Stomach smooth muscle (tissue), 2 donors: ENCODE measurements around the gene DCHS2.
A peak's percentile ranks its signal among the peaks of the same experiment; 100 is the strongest.

ENCODE experiments used
- H3K27ac ChIP-seq: one replicate; pipeline ENCODE4 v1.7.0; 2013; ENCODE audit warnings: mild to moderate bottlenecking, low read length, inconsistent platforms
- H3K27me3 ChIP-seq, 2 donors: one replicate each; pipeline ENCODE4 v1.7.0; 2013; ENCODE audit warnings: low read length in 2 of 2; ENCODE audit not compliant: insufficient read depth in 2 of 2, control insufficient read depth in 1 of 2
- H3K36me3 ChIP-seq, 2 donors: one replicate each; pipeline ENCODE4 v1.7.0; 2013; ENCODE audit warnings: low read length in 2 of 2; ENCODE audit not compliant: control insufficient read depth in 2 of 2, insufficient read depth in 2 of 2
- H3K4me1 ChIP-seq: one replicate; pipeline ENCODE4 v1.7.0; 2013; ENCODE audit warnings: low read length; ENCODE audit not compliant: control insufficient read depth, insufficient read depth
- H3K4me3 ChIP-seq, 2 donors: one replicate each; pipeline ENCODE4 v1.7.0; 2013; ENCODE audit warnings: low read length in 2 of 2
- H3K9ac ChIP-seq, 2 donors: one replicate each; pipeline ENCODE4 v1.7.0; 2013; ENCODE audit warnings: low read length in 2 of 2, mild to moderate bottlenecking in 1 of 2
- H3K9me3 ChIP-seq, 2 donors: one replicate each; pipeline ENCODE4 v1.7.0; 2013; ENCODE audit warnings: low read length in 2 of 2; ENCODE audit not compliant: control insufficient read depth in 2 of 2
- donor health status: healthy.
- donor health status: Pancreatic carcinoma.

DCHS2 gene

DNA sequence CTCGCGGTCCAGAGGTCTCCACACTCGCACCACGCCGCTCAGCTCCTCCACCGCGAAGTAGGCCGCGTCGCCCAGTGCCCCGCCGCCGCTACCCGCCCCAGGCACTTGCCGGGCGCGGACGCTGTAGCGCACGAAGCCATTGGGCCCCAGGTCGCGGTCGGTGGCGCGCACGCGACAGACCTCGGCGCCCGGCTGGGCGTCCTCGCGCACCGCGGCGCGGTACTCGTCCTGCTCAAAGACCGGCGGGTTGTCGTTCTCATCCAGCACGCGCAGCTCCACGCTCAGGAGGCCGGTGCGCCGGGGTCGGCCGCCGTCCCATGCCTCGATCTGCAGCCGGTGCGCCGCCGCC is 1.4 kb downstream of the DCHS2 start:
- H3K36me3 ChIP-seq: no peaks in the 10 kb centered on the region
- H3K4me3 ChIP-seq: peak overlapping the region; percentile 73 to 74
- H3K27me3 ChIP-seq: peaks cover 8% of the 10 kb centered on the region in 2 donors
- no peak overlapping the region for H3K9ac ChIP-seq
- peaks cover 20% of the 10 kb centered on the region for H3K4me1 ChIP-seq
- no peaks in the 10 kb centered on the region for H3K9me3 ChIP-seq
- no peak overlapping the region for H3K27ac ChIP-seq

DNA sequence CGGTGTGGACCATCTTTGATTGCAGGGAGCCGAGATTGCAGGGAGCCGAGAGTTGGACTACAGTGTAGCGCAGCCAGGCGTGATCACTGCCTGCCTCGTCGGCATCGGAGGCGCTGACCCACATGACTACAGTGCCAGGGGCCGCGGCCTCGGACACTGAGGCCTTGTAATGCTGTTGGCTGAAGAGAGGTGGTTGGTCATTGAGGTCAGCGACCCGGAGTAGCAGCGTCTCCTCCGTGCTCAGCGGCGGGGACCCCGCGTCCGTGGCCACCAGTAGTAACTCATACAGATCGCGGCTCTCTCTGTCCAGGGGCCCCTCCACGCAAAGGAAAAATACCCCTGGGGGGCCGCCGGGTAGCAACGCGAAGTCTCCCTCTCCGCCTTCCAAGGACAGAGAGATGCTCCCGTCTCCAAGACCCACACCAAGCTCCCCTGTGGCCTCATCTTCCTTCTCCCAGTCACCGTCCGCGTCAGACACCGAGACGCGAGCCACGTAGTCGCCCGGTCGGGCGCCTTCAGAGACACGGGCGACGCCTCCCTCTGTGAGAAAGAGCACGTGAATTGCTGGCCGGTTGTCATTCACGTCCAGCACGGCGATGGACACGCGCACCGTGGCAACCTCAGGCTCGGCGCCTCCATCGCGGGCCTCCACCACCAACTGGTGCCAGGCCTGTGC is 1.9 kb downstream of the DCHS2 start:
- Histone ChIP-seq H3K4me3 (peak overlapping the region; percentile 73 to 74), H3K27me3 (peaks cover 8% of the 10 kb centered on the region in 2 donors)

DNA sequence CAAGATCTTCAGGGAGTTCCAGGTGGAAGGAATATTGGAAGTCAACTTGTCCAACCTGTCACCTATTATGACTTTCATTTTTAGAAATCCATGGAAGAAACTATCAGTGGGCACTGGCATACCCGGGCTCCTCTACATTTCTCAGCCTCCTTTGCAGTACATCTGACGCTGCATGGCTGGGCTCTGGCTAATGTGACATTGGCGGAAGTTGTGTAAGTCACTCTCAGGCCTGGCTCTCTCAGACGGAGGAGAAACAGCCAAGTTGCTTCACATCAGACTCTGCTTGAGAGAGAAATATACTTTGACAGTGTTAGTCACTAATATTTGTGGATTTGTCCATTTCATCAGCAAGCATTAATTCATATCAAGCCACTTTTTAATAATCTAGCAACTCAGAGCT is 4.5 kb downstream of the DCHS2 start:
- Histone ChIP-seq H3K9me3 (no peaks in the 10 kb centered on the region), H3K36me3 (no peaks in the 10 kb centered on the region), H3K4me3 (no peak overlapping the region), H3K27ac (no peak overlapping the region), H3K27me3 (peaks cover 4 to 8% of the 10 kb centered on the region in 2 donors), H3K4me1 (peaks cover 17% of the 10 kb centered on the region), H3K9ac (no peak overlapping the region)

More for the DNA sequence above, 1.9 kb downstream of the DCHS2 start:
- peaks cover 20% of the 10 kb centered on the region for H3K4me1 ChIP-seq
- no peaks in the 10 kb centered on the region for H3K36me3 ChIP-seq
- no peak overlapping the region for H3K9ac ChIP-seq
- no peaks in the 10 kb centered on the region for H3K9me3 ChIP-seq
- no peak overlapping the region for H3K27ac ChIP-seq

- Histone ChIP-seq H3K9me3 (no peaks in the 10 kb centered on the region), H3K4me3 (no peak overlapping the region), H3K4me1 (peaks cover 3% of the 10 kb centered on the region), H3K9ac (no peak overlapping the region), H3K36me3 (no peaks in the 10 kb centered on the region), H3K27ac (no peak overlapping the region), H3K27me3 (peaks cover 2 to 4% of the 10 kb centered on the region in 2 donors)
Measured at GRCh38 chr4:154485127-154485773, 6.3 kb downstream of the DCHS2 start.

- H3K4me3 ChIP-seq: no peak overlapping the region
- no peak overlapping the region for H3K9ac ChIP-seq
- H3K36me3 ChIP-seq: no peaks in the 10 kb centered on the region
- no peak overlapping the region for H3K27ac ChIP-seq
- no peaks in the 10 kb centered on the region for H3K4me1 ChIP-seq
- no peaks in the 10 kb centered on the region for H3K27me3 ChIP-seq
- no peaks in the 10 kb centered on the region for H3K9me3 ChIP-seq
Measured at GRCh38 chr4:154478547-154478946, 13.1 kb downstream of the DCHS2 start.

DNA sequence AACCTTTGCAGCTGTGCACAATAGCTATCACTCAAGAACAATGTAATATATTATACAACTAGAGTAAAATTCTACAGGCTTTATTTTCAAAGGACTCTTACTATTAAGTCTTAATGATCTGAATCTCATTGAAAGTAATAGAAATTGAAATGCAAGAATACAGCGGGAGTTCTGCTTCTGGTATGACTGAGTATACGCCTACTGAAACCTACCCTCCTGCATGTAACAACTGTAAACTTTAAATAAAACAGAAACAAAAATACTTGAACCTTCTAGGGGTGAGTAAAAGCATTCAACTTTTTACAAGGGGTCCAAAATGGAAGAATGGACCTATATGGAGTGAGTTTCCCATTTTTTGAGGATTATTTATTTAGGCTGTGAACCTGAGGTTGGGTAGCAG is 13.5 kb downstream of the DCHS2 start:
- Histone ChIP-seq H3K9me3 (no peaks in the 10 kb centered on the region), H3K27ac (no peak overlapping the region), H3K27me3 (no peaks in the 10 kb centered on the region), H3K9ac (no peak overlapping the region), H3K36me3 (no peaks in the 10 kb centered on the region), H3K4me3 (no peak overlapping the region), H3K4me1 (no peaks in the 10 kb centered on the region)

DNA sequence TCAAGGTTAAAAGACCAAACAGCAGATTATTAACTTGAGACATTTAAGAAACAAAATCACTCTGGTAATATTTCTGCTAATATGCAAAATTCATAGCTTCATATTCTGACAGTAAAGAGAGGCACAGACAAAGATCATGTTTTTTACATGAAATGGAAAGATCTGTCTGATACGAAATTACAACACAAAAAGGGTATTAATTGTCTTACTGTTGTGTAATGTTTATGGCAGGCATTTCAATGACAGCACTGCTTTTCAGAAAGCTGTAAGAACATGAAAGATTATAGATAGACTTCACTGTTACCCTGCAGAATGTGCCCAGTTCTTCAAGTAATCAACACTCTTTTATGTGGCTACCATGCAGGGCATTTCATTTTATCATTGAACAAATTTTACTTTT is 15.4 kb downstream of the DCHS2 start:
- Histone ChIP-seq H3K4me1 (no peaks in the 10 kb centered on the region), H3K36me3 (no peaks in the 10 kb centered on the region), H3K4me3 (no peak overlapping the region), H3K9ac (no peak overlapping the region), H3K27ac (no peak overlapping the region), H3K27me3 (no peaks in the 10 kb centered on the region), H3K9me3 (no peaks in the 10 kb centered on the region)

- Histone ChIP-seq H3K27ac (no peak overlapping the region), H3K9me3 (no peaks in the 10 kb centered on the region), H3K4me1 (no peaks in the 10 kb centered on the region), H3K9ac (no peak overlapping the region), H3K27me3 (no peaks in the 10 kb centered on the region), H3K36me3 (no peaks in the 10 kb centered on the region), H3K4me3 (no peak overlapping the region)
Measured at GRCh38 chr4:154475820-154476219, 15.8 kb downstream of the DCHS2 start.

DNA sequence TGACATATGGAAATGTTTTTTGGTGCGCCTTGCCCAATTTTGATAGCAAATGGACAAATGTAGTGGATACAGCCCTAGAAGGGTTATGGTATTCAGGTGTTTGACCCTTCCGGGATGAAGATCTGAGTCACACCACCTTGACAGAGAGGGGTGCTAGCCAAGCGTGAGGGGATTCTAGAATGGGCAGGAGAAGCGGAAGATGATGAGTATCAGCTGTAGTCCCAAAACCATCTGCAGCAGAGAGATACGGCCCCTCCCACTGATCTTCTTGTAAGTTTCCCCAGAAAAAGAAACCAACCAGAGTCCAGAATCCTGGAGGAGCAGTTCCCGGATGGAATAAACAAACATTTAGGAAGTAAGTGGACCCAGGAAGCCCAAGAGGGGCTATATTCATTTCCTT is 18.1 kb downstream of the DCHS2 start:
- Histone ChIP-seq H3K4me3 (no peak overlapping the region), H3K4me1 (no peaks in the 10 kb centered on the region), H3K36me3 (no peaks in the 10 kb centered on the region), H3K9me3 (no peaks in the 10 kb centered on the region), H3K27ac (no peak overlapping the region), H3K27me3 (no peaks in the 10 kb centered on the region), H3K9ac (no peak overlapping the region)

GRCh38 chr4:154472858-154473257 is 18.7 kb downstream of the DCHS2 start:
- H3K4me1 ChIP-seq: no peaks in the 10 kb centered on the region
- H3K9ac ChIP-seq: no peak overlapping the region
- H3K4me3 ChIP-seq: no peak overlapping the region
- H3K27ac ChIP-seq: no peak overlapping the region
- H3K27me3 ChIP-seq: no peaks in the 10 kb centered on the region
- no peaks in the 10 kb centered on the region for H3K9me3 ChIP-seq
- no peaks in the 10 kb centered on the region for H3K36me3 ChIP-seq
